NCI-H82 (cell line): ENCODE results near the gene GPR161.
"Not testable (repeated sequence)": the region's sequence is repeated elsewhere in the genome, so short reads cannot be mapped to it uniquely, and the experiment has no call there.

Source experiments
- DNase-seq: peaks from one replicate; lab custom pipeline; 2025; lab: John Stamatoyannopoulos, UW

Gene GPR161

GRCh38 chr1:168087696-168088095 lies 49.0 kb downstream of the GPR161 start:
- DNase-seq: no peak

GRCh38 chr1:168086438-168086837 lies 50.3 kb downstream of the GPR161 start:
- no peak for DNase-seq

GRCh38 chr1:168085401-168085872 lies 51.3 kb downstream of the GPR161 start:
- DNase-seq: no peak

- peak; percentile 72 for DNase-seq
These were observed 52.1 kb downstream of the GPR161 start for GRCh38 chr1:168084396-168085231.

GRCh38 chr1:168083456-168084325 lies 53.0 kb downstream of the GPR161 start:
- DNase-seq: no peak

GRCh38 chr1:168082008-168082876 lies 54.5 kb downstream of the GPR161 start:
- DNase-seq: peak; percentile 91

GRCh38 chr1:168081373-168082007 lies 55.2 kb downstream of the GPR161 start:
- DNase-seq: no peak

- DNase-seq: no peak
These were observed 57.0 kb downstream of the GPR161 start for GRCh38 chr1:168079761-168080160.

GRCh38 chr1:168069384-168069783 lies 67.3 kb downstream of the GPR161 start:
- DNase-seq: no peak

GRCh38 chr1:168065506-168065905 lies 71.2 kb downstream of the GPR161 start:
- DNase-seq: no peak

- DNase-seq: no peak
These were observed 72.5 kb downstream of the GPR161 start for GRCh38 chr1:168064216-168064615.

GRCh38 chr1:168057921-168058320 lies 78.8 kb downstream of the GPR161 start:
- no peak for DNase-seq

GRCh38 chr1:168057355-168057754 lies 79.4 kb downstream of the GPR161 start:
- no peak for DNase-seq

GRCh38 chr1:168056152-168056551 lies 80.6 kb downstream of the GPR161 start:
- DNase-seq: not testable (repeated sequence)

GRCh38 chr1:168054117-168054516 lies 82.6 kb downstream of the GPR161 start:
- DNase-seq: peak; percentile 89

- DNase-seq: no peak
These were observed 83.0 kb downstream of the GPR161 start for GRCh38 chr1:168053681-168054080.

- no peak for DNase-seq
These were observed 85.8 kb downstream of the GPR161 start for GRCh38 chr1:168050880-168051279.

GRCh38 chr1:168050307-168050706 lies 86.4 kb downstream of the GPR161 start:
- peak; percentile 26 for DNase-seq

- DNase-seq: no peak
These were observed 91.4 kb downstream of the GPR161 start for GRCh38 chr1:168045311-168045710.

GRCh38 chr1:168042362-168042761 lies 94.4 kb downstream of the GPR161 start:
- no peak for DNase-seq

- DNase-seq: no peak
These were observed 101.4 kb downstream of the GPR161 start for GRCh38 chr1:168035345-168035744.
